CD4-positive, alpha-beta T cell (primary cell): ENCODE measurements around the gene RAI1. TPM values are rescaled to one million over a fixed set of nuclear protein-coding genes. Genes with fewer than 3 reads are reported as not detected.

Source experiments
- ATAC-seq: fragments of 200-7000 bp; cut with Tn5 transposase; one replicate; pipeline ENCODE4 v1.10.0; 2022; ENCODE audit warnings: mild to moderate bottlenecking; ENCODE audit not compliant: poor library complexity
- CTCF ChIA-PET: fragments of 350-600 bp; sonication (Branson Sonifier 250); formaldehyde crosslinking; loops from one replicate; lab custom pipeline; 2021; ENCODE audit warnings: antibody characterized with exemption, inconsistent platforms; lab: Charles Lee
- POLR2A ChIA-PET: fragments of 350-600 bp; sonication (Branson Sonifier 250); formaldehyde crosslinking; loops from one replicate; lab custom pipeline; 2021; ENCODE audit warnings: antibody characterized with exemption, inconsistent platforms; lab: Charles Lee
- DNase-seq, 14 experiments: peaks; one replicate each; pipeline ENCODE4 v3.0.0-alpha.2; 2013 to 2020; ENCODE audit warnings: mixed read lengths in 2 of 14
- H3K27ac ChIP-seq, 2 donors: one replicate each; pipeline versions ENCODE4 v1.5.1 to v1.7.0; 2013; ENCODE audit warnings: low read length in 2 of 2, low read depth in 1 of 2, mild to moderate bottlenecking in 1 of 2
- H3K27me3 ChIP-seq, 2 experiments: 1 replicate in 1 of 2; 2 replicates in 1 of 2; pipeline versions ENCODE4 v1.6.1 to v1.7.0; 2013; ENCODE audit warnings: low read length in 2 of 2, control low read depth in 1 of 2, mild to moderate bottlenecking in 1 of 2, moderate library complexity in 1 of 2; ENCODE audit not compliant: insufficient read depth in 2 of 2, control insufficient read depth in 1 of 2
- H3K36me3 ChIP-seq: one replicate; pipeline ENCODE4 v1.6.1; 2013; ENCODE audit warnings: low read length, control low read depth; ENCODE audit not compliant: insufficient read depth
- H3K4me1 ChIP-seq: one replicate; pipeline ENCODE4 v1.6.1; 2013; ENCODE audit warnings: low read length, control low read depth; ENCODE audit not compliant: insufficient read depth
- H3K4me3 ChIP-seq: one replicate; pipeline ENCODE4 v1.5.1; 2013; ENCODE audit warnings: mild to moderate bottlenecking, low read length, moderate library complexity
- H3K9me3 ChIP-seq, 2 experiments: 1 replicate in 1 of 2; 2 replicates in 1 of 2; pipeline versions ENCODE4 v1.6.1 to v1.7.0; 2013; ENCODE audit warnings: low read length in 2 of 2, mild to moderate bottlenecking in 2 of 2, control low read depth in 1 of 2, moderate library complexity in 1 of 2; ENCODE audit not compliant: control insufficient read depth in 1 of 2, insufficient read depth in 1 of 2
- H3K27ac Mint-ChIP-seq: one replicate; pipeline ENCODE4 v1.8.0; 2020; ENCODE audit warnings: mixed read lengths
- H3K27me3 Mint-ChIP-seq: one replicate; pipeline ENCODE4 v1.8.0; 2021; ENCODE audit warnings: mixed read lengths
- H3K36me3 Mint-ChIP-seq: one replicate; pipeline ENCODE4 v1.8.0; 2021; ENCODE audit warnings: low read depth, mixed read lengths
- H3K4me1 Mint-ChIP-seq: one replicate; pipeline ENCODE4 v1.8.0; 2021; ENCODE audit warnings: low read depth, mixed read lengths
- H3K4me3 Mint-ChIP-seq: one replicate; pipeline ENCODE4 v1.8.0; 2020; ENCODE audit warnings: mild to moderate bottlenecking, mixed read lengths
- H3K9me3 Mint-ChIP-seq: one replicate; pipeline ENCODE4 v1.8.0; 2020; ENCODE audit warnings: mixed read lengths
- CTCF ChIP-seq: fragments of 200-600 bp; IDR thresholded peaks from one replicate; pipeline ENCODE4 v1.8.0; 2022; ENCODE audit warnings: antibody characterized with exemption, mild to moderate bottlenecking
- intact Hi-C, 2 experiments: fragments of 100-400 bp; cut with DNase I in 1 of 2; cut with micrococcal nuclease in 1 of 2; formaldehyde crosslinking; loops; one replicate each; pipeline versions ENCODE4 v1.15.1 to v1.9.0; 2023 to 2025; cut with DNase I, micrococcal nuclease
- total RNA-seq, 174 experiments: library from RNA in 2 of 174; stranded (reverse) in 2 of 174; gene quantifications; one replicate each; pipeline ENCODE4 v1.2.3 and lab custom pipeline; 2021 to 2026

RAI1 gene
- total RNA-seq, 2 experiments from 2014 or later = 19.3 to 25.2 TPM

GRCh38 chr17:17769869-17770631, 88.8 kb downstream of the RAI1 start:
- ChIA-PET CTCF (no interaction called here), POLR2A (no interaction called here)
- Mint-ChIP-seq H3K9me3 (no peaks in the 10 kb centered on the region), H3K27me3 (no peaks in the 10 kb centered on the region), H3K4me3 (no peak overlapping the region), H3K4me1 (peaks cover 16% of the 10 kb centered on the region), H3K27ac (no peak overlapping the region), H3K36me3 (no peaks in the 10 kb centered on the region)
- no peak overlapping the region for H3K4me3 ChIP-seq
- no peaks in the 10 kb centered on the region for H3K27me3 ChIP-seq
- H3K4me1 ChIP-seq = peaks cover 11% of the 10 kb centered on the region
- peaks cover 2% of the 10 kb centered on the region for H3K36me3 ChIP-seq
- intact Hi-C loops = loop anchor here in 1 of 2 experiments (5.0 kb wide), 1 partner anchor 38 kb away; no protein-coding TSS in a partner anchor
- no peak for TF ChIP-seq CTCF
- ATAC-seq = no peak
- H3K9me3 ChIP-seq = no peaks in the 10 kb centered on the region
- no peak for DNase-seq
- no peak overlapping the region for H3K27ac ChIP-seq

- Mint-ChIP-seq H3K4me1 (peaks cover 12% of the 10 kb centered on the region), H3K27ac (no peak overlapping the region), H3K4me3 (no peak overlapping the region), H3K27me3 (no peaks in the 10 kb centered on the region), H3K9me3 (no peaks in the 10 kb centered on the region), H3K36me3 (no peaks in the 10 kb centered on the region)
- Histone ChIP-seq H3K27me3 (no peaks in the 10 kb centered on the region), H3K27ac (no peak overlapping the region), H3K4me1 (peaks cover 10% of the 10 kb centered on the region), H3K4me3 (no peak overlapping the region), H3K36me3 (no peaks in the 10 kb centered on the region), H3K9me3 (no peaks in the 10 kb centered on the region)
- no peak for TF ChIP-seq CTCF
- ChIA-PET POLR2A (no interaction called here), CTCF (no interaction called here)
- no peak for DNase-seq
- ATAC-seq = no peak
- intact Hi-C loops = loop anchor here in 1 of 2 experiments (5.0 kb wide), 1 partner anchor 38 kb away; no protein-coding TSS in a partner anchor
Measured at GRCh38 chr17:17770632-17771044, 89.4 kb downstream of the RAI1 start.

GRCh38 chr17:17771498-17772201, 90.4 kb downstream of the RAI1 start:
- intact Hi-C loops = loop anchor here in 1 of 2 experiments (5.0 kb wide), 1 partner anchor 39 kb away; no protein-coding TSS in a partner anchor
- Histone ChIP-seq H3K27me3 (no peaks in the 10 kb centered on the region), H3K27ac (no peak overlapping the region), H3K36me3 (no peaks in the 10 kb centered on the region), H3K4me1 (no peaks in the 10 kb centered on the region), H3K9me3 (no peaks in the 10 kb centered on the region), H3K4me3 (no peak overlapping the region)
- TF ChIP-seq CTCF = no peak
- POLR2A ChIA-PET = no interaction called here
- Mint-ChIP-seq H3K4me1 (peaks cover 3% of the 10 kb centered on the region), H3K36me3 (no peaks in the 10 kb centered on the region), H3K27me3 (no peaks in the 10 kb centered on the region), H3K9me3 (no peaks in the 10 kb centered on the region), H3K27ac (no peak overlapping the region), H3K4me3 (no peak overlapping the region)
- no peak for ATAC-seq
- no peak for DNase-seq
- CTCF ChIA-PET = no interaction called here
